Keratinocyte (primary cell): ENCODE results near the gene SLC38A3. TPM values are rescaled to one million over a fixed set of nuclear protein-coding genes. Genes with fewer than 3 reads are reported as not detected.

Experiments used
- DNase-seq: peaks from one replicate; pipeline ENCODE4 v3.0.0-alpha.2; 2011; ENCODE audit warnings: low read depth, missing footprints, low spot score
- FAIRE-seq: peaks from 2 replicates; lab custom pipeline; 2011; peaks lifted over from hg19 to GRCh38; lab: Jason Lieb, UNC
- H2AFZ ChIP-seq: 2 replicates; pipeline ENCODE4 v1.6.0; 2012; ENCODE audit warnings: low read length, control low read depth, inconsistent platforms; ENCODE audit not compliant: control insufficient read depth
- H3K27ac ChIP-seq: 2 replicates; pipeline ENCODE4 v1.5.1; 2011; ENCODE audit warnings: low read length; ENCODE audit not compliant: control insufficient read depth, insufficient read depth
- H3K27me3 ChIP-seq: 3 replicates; pipeline ENCODE4 v1.6.0; 2011; ENCODE audit warnings: low read length; ENCODE audit not compliant: control insufficient read depth, insufficient read depth; ENCODE audit errors: extremely low read depth
- H3K36me3 ChIP-seq, 2 experiments: 2 replicates in 1 of 2; 3 replicates in 1 of 2; pipeline ENCODE4 v1.5.1; 2011; ENCODE audit warnings: low read length in 2 of 2, mild to moderate bottlenecking in 1 of 2; ENCODE audit not compliant: control insufficient read depth in 2 of 2, insufficient read depth in 2 of 2; ENCODE audit errors: extremely low read depth in 1 of 2
- H3K4me1 ChIP-seq: 3 replicates; pipeline ENCODE4 v1.5.1; 2011; ENCODE audit warnings: low read length; ENCODE audit not compliant: control insufficient read depth, insufficient read depth; ENCODE audit errors: extremely low read depth
- H3K4me2 ChIP-seq: 3 replicates; pipeline ENCODE4 v1.6.0; 2011; ENCODE audit warnings: low read depth, low read length; ENCODE audit not compliant: control insufficient read depth, insufficient read depth; ENCODE audit errors: extremely low read depth
- H3K4me3 ChIP-seq, 3 experiments: fragments of 200-600 bp in 1 of 3; sonication (generic) in 1 of 3; 2 replicates in 2 of 3; 3 replicates in 1 of 3; pipeline ENCODE4 v1.5.1; 2011 to 2016; ENCODE audit warnings: low read length in 3 of 3, mild to moderate bottlenecking in 3 of 3, control low read depth in 2 of 3, inconsistent platforms in 1 of 3, low read depth in 1 of 3, mixed read lengths in 1 of 3, mixed run types in 1 of 3, moderate library complexity in 1 of 3; ENCODE audit not compliant: control insufficient read depth in 2 of 3, insufficient read depth in 2 of 3; ENCODE audit errors: extremely low read depth in 1 of 3
- H3K79me2 ChIP-seq: 2 replicates; pipeline ENCODE4 v1.6.0; 2012; ENCODE audit warnings: low read length; ENCODE audit not compliant: control insufficient read depth, insufficient read depth
- H3K9ac ChIP-seq: 3 replicates; pipeline ENCODE4 v1.6.0; 2011; ENCODE audit warnings: low read length; ENCODE audit not compliant: control insufficient read depth, insufficient read depth; ENCODE audit errors: extremely low read depth
- H3K9me1 ChIP-seq: 3 replicates; pipeline ENCODE4 v1.6.0; 2011; ENCODE audit warnings: low read length; ENCODE audit not compliant: control insufficient read depth, insufficient read depth; ENCODE audit errors: extremely low read depth
- H3K9me3 ChIP-seq: 2 replicates; pipeline ENCODE4 v1.5.1; 2012; ENCODE audit warnings: low read depth, low read length; ENCODE audit not compliant: control insufficient read depth
- H4K20me1 ChIP-seq: 3 replicates; pipeline ENCODE4 v1.6.0; 2011; ENCODE audit warnings: low read length; ENCODE audit not compliant: control insufficient read depth, insufficient read depth; ENCODE audit errors: extremely low read depth
- CTCF ChIP-seq, 3 experiments: IDR thresholded peaks in 1 of 3; conservative IDR thresholded peaks in 1 of 3; optimal IDR thresholded peaks in 1 of 3; 2 replicates in 2 of 3; 3 replicates in 1 of 3; pipeline versions ENCODE3 to v1.5.1; 2011; ENCODE audit warnings: low read length in 3 of 3, mild to moderate bottlenecking in 3 of 3, moderate library complexity in 2 of 3, control low read depth in 1 of 3, inconsistent platforms in 1 of 3; ENCODE audit not compliant: insufficient read depth in 2 of 3; ENCODE audit errors: extremely low read depth in 1 of 3
- EZH2 ChIP-seq: IDR thresholded peaks from one replicate; pipeline ENCODE4 v1.6.1; 2012; ENCODE audit warnings: inconsistent platforms, mild to moderate bottlenecking, low read length, moderate library complexity
- dilution Hi-C: fragments of 300-500 bp; cut with MboI; formaldehyde crosslinking; loops from one replicate; pipeline ENCODE4 v1.7.0; 2020; ENCODE audit warnings: low sequenced_read_pairs; ENCODE audit not compliant: extremely low pct_ligation_motif_present
- polyA plus RNA-seq, 5 experiments: library from polyadenylated mRNA; depleted of rRNA in 3 of 5; stranded (reverse) in 3 of 5; stranded (forward) in 1 of 5; unstranded in 1 of 5; fragments of >200 nt; gene quantifications; 1 replicate in 1 of 5; 2 replicates in 3 of 5; 3 replicates in 1 of 5; pipeline versions ENCODE4 v1.2.1 to v1.2.3, GENCODE V29; 2011 to 2012; ENCODE audit warnings: missing spikeins in 2 of 5, low read depth in 1 of 5, low replicate concordance in 1 of 5

SLC38A3 gene
- polyA plus RNA-seq, 1 donor (not counting 4 experiments of a cell fraction or from before 2014, with no cell fraction given) = not detected

- Histone ChIP-seq H3K27me3 (peaks cover 72% of the 10 kb centered on the region), H3K36me3 (no peaks in the 10 kb centered on the region), H2AFZ (no peak overlapping the region), H3K79me2 (no peaks in the 10 kb centered on the region), H3K27ac (no peak overlapping the region), H3K4me1 (peaks cover 9% of the 10 kb centered on the region), H3K9me1 (no peaks in the 10 kb centered on the region), H3K9me3 (no peaks in the 10 kb centered on the region), H4K20me1 (no peaks in the 10 kb centered on the region), H3K4me2 (peak overlapping the region; percentile 41), H3K4me3 (peak overlapping the region in 1 of 3 experiments; percentile 27), H3K9ac (no peak overlapping the region)
- DNase-seq (no peak), FAIRE-seq (no peak)
- TF ChIP-seq EZH2 = peak; percentile 96
- no peak for TF ChIP-seq CTCF (optimal IDR thresholded peaks at IDR 0.05 in 1 of 3, IDR thresholded peaks at IDR 0.05 in 1 of 3, conservative IDR thresholded peaks at IDR 0.05 in 1 of 3; ENCODE audit: extremely low read depth in 1 of 3, insufficient read depth in 2 of 3, low read length in 3 of 3)
- dilution Hi-C loops = no loop called here
These were observed 574 bp downstream of the SLC38A3 start for GRCh38 chr3:50205413-50206276.

GRCh38 chr3:50207359-50208042, 2.4 kb downstream of the SLC38A3 start:
- Histone ChIP-seq H3K4me3 (no peak overlapping the region), H3K27me3 (peaks cover 56% of the 10 kb centered on the region), H3K27ac (no peak overlapping the region), H2AFZ (no peak overlapping the region), H4K20me1 (no peaks in the 10 kb centered on the region), H3K9ac (no peak overlapping the region), H3K4me1 (peaks cover 9% of the 10 kb centered on the region), H3K9me3 (no peaks in the 10 kb centered on the region), H3K4me2 (no peak overlapping the region), H3K36me3 (no peaks in the 10 kb centered on the region), H3K79me2 (no peaks in the 10 kb centered on the region), H3K9me1 (no peaks in the 10 kb centered on the region)
- no peak for TF ChIP-seq EZH2
- no peak for TF ChIP-seq CTCF (optimal IDR thresholded peaks at IDR 0.05 in 1 of 3, IDR thresholded peaks at IDR 0.05 in 1 of 3, conservative IDR thresholded peaks at IDR 0.05 in 1 of 3; ENCODE audit: extremely low read depth in 1 of 3, insufficient read depth in 2 of 3, low read length in 3 of 3)
- DNase-seq (no peak), FAIRE-seq (no peak)
- dilution Hi-C loops = no loop called here
